ENCODE results near the gene PPP4R1. TPM values are rescaled to one million over a fixed set of nuclear protein-coding genes. Genes with fewer than 3 reads are reported as not detected.

PPP4R1 gene
- total RNA-seq, 1 experiment from 2014 or later = 71.1 TPM

DNA sequence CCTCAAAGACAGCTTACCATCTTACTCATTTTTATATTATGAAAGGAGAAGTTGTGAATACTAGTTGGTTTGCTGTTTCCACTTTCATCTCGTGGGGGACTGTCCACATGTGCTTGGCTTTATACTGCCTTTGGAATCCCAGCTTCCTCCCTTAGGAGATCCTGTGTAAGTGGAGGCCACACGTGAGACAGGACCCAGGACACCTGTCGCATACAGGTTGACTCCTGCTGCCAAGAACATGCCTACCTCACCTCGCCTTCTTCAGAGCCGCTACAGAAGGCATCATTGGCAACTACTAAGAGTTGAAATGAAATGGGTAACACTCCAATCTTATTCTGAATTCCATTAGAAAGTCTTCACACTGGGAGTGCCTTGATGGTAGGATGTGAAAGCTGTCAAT, 69.3 kb downstream of the PPP4R1 start (continued):
- no peak for TF ChIP-seq E2F5 (CRISPR knock-in tag; IDR thresholded peaks at IDR 0.05)
- TF ChIP-seq PREB (CRISPR knock-in tag; IDR thresholded peaks at IDR 0.05; ENCODE audit: borderline replicate concordance) = no peak
- no peak for TF ChIP-seq TEAD1 (CRISPR knock-in tag; IDR thresholded peaks at IDR 0.05)
- TF ChIP-seq, protein P1, sequence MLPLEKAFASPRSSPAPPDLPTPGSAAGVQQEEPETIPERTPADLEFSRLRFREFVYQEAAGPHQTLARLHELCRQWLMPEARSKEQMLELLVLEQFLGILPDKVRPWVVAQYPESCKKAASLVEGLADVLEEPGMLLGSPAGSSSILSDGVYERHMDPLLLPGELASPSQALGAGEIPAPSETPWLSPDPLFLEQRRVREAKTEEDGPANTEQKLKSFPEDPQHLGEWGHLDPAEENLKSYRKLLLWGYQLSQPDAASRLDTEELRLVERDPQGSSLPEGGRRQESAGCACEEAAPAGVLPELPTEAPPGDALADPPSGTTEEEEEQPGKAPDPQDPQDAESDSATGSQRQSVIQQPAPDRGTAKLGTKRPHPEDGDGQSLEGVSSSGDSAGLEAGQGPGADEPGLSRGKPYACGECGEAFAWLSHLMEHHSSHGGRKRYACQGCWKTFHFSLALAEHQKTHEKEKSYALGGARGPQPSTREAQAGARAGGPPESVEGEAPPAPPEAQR (CRISPR knock-in tag; IDR thresholded peaks at IDR 0.05) = no peak
- TF ChIP-seq, protein P2, sequence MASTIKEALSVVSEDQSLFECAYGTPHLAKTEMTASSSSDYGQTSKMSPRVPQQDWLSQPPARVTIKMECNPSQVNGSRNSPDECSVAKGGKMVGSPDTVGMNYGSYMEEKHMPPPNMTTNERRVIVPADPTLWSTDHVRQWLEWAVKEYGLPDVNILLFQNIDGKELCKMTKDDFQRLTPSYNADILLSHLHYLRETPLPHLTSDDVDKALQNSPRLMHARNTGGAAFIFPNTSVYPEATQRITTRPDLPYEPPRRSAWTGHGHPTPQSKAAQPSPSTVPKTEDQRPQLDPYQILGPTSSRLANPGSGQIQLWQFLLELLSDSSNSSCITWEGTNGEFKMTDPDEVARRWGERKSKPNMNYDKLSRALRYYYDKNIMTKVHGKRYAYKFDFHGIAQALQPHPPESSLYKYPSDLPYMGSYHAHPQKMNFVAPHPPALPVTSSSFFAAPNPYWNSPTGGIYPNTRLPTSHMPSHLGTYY (CRISPR knock-in tag; IDR thresholded peaks at IDR 0.05) = no peak
- no peak for TF ChIP-seq CREM (CRISPR knock-in tag; IDR thresholded peaks at IDR 0.05)
- TF ChIP-seq, protein P3, sequence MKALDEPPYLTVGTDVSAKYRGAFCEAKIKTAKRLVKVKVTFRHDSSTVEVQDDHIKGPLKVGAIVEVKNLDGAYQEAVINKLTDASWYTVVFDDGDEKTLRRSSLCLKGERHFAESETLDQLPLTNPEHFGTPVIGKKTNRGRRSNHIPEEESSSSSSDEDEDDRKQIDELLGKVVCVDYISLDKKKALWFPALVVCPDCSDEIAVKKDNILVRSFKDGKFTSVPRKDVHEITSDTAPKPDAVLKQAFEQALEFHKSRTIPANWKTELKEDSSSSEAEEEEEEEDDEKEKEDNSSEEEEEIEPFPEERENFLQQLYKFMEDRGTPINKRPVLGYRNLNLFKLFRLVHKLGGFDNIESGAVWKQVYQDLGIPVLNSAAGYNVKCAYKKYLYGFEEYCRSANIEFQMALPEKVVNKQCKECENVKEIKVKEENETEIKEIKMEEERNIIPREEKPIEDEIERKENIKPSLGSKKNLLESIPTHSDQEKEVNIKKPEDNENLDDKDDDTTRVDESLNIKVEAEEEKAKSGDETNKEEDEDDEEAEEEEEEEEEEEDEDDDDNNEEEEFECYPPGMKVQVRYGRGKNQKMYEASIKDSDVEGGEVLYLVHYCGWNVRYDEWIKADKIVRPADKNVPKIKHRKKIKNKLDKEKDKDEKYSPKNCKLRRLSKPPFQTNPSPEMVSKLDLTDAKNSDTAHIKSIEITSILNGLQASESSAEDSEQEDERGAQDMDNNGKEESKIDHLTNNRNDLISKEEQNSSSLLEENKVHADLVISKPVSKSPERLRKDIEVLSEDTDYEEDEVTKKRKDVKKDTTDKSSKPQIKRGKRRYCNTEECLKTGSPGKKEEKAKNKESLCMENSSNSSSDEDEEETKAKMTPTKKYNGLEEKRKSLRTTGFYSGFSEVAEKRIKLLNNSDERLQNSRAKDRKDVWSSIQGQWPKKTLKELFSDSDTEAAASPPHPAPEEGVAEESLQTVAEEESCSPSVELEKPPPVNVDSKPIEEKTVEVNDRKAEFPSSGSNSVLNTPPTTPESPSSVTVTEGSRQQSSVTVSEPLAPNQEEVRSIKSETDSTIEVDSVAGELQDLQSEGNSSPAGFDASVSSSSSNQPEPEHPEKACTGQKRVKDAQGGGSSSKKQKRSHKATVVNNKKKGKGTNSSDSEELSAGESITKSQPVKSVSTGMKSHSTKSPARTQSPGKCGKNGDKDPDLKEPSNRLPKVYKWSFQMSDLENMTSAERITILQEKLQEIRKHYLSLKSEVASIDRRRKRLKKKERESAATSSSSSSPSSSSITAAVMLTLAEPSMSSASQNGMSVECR (CRISPR knock-in tag; IDR thresholded peaks at IDR 0.05; ENCODE audit: borderline replicate concordance) = no peak

DNA sequence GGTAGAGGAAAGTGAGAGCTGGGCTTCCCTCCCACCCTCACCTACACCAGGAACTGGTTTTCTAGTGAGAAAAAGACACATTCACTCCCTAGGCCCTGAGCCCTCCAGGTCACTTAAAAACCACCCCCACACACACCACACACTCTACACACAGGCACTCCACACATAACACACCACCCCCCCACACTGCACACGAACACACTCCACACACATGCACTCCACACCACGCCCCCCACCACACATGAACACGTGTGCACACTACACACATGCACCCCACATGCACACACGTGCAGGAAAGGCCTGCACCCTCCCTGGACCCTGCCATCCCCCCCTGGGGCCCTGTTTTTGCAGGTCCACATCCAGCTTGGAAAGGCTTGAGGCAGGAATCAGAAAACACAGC, 71.4 kb downstream of the PPP4R1 start:
- ATAC-seq (no peak), DNase-seq (ENCODE audit: low spot score) (no peak)
- Mint-ChIP-seq H3K27ac (peak overlapping the region; percentile 49; the same call in 1 of the 2 replicates), H3K4me3 (no peak overlapping the region), H3K4me1 (peaks cover 26% of the 10 kb centered on the region), H3K27me3 (ENCODE audit: low read depth) (no peaks in the 10 kb centered on the region), H3K9me3 (no peaks in the 10 kb centered on the region), H3K36me3 (peaks cover 21% of the 10 kb centered on the region)
- CTCF ChIA-PET = no interaction called here
- POLR2A ChIA-PET = interaction anchor here (0.5 kb wide), 1 partner anchor 258 kb away, joined by 4 read pairs; no protein-coding TSS in a partner anchor
- TF ChIP-seq ZNF671 (CRISPR knock-in tag; IDR thresholded peaks at IDR 0.05) (no peak), ATF6 (CRISPR knock-in tag; IDR thresholded peaks at IDR 0.05) (no peak)
- TF ChIP-seq, protein P4, sequence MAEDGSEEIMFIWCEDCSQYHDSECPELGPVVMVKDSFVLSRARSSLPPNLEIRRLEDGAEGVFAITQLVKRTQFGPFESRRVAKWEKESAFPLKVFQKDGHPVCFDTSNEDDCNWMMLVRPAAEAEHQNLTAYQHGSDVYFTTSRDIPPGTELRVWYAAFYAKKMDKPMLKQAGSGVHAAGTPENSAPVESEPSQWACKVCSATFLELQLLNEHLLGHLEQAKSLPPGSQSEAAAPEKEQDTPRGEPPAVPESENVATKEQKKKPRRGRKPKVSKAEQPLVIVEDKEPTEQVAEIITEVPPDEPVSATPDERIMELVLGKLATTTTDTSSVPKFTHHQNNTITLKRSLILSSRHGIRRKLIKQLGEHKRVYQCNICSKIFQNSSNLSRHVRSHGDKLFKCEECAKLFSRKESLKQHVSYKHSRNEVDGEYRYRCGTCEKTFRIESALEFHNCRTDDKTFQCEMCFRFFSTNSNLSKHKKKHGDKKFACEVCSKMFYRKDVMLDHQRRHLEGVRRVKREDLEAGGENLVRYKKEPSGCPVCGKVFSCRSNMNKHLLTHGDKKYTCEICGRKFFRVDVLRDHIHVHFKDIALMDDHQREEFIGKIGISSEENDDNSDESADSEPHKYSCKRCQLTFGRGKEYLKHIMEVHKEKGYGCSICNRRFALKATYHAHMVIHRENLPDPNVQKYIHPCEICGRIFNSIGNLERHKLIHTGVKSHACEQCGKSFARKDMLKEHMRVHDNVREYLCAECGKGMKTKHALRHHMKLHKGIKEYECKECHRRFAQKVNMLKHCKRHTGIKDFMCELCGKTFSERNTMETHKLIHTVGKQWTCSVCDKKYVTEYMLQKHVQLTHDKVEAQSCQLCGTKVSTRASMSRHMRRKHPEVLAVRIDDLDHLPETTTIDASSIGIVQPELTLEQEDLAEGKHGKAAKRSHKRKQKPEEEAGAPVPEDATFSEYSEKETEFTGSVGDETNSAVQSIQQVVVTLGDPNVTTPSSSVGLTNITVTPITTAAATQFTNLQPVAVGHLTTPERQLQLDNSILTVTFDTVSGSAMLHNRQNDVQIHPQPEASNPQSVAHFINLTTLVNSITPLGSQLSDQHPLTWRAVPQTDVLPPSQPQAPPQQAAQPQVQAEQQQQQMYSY (CRISPR knock-in tag; IDR thresholded peaks at IDR 0.05) = no peak
